Measurements from ENCODE around the gene LAMC2.
"Not testable (repeated sequence)": the region's sequence is repeated elsewhere in the genome, so short reads cannot be mapped to it uniquely, and the experiment has no call there.

DNA sequence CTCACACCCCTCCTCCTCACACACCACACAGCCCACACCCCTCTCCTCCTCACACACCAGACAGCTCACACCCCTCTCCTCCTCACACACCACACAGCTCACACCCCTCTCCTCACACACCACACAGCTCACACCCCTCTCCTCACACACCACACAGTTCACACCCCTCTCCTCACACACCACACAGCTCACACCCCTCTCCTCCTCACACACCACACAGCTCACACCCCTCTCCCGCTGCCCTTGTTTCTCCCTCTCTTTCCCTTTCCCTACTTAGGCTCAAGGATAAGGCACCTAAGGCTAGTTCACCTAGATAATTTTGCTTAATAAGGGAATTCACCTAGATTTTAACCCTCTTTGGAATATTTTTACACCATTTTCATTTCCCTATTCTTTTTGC is 36.0 kb upstream of the LAMC2 start:
- TF ChIP-seq, protein P1, sequence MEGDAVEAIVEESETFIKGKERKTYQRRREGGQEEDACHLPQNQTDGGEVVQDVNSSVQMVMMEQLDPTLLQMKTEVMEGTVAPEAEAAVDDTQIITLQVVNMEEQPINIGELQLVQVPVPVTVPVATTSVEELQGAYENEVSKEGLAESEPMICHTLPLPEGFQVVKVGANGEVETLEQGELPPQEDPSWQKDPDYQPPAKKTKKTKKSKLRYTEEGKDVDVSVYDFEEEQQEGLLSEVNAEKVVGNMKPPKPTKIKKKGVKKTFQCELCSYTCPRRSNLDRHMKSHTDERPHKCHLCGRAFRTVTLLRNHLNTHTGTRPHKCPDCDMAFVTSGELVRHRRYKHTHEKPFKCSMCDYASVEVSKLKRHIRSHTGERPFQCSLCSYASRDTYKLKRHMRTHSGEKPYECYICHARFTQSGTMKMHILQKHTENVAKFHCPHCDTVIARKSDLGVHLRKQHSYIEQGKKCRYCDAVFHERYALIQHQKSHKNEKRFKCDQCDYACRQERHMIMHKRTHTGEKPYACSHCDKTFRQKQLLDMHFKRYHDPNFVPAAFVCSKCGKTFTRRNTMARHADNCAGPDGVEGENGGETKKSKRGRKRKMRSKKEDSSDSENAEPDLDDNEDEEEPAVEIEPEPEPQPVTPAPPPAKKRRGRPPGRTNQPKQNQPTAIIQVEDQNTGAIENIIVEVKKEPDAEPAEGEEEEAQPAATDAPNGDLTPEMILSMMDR (IDR thresholded peaks at IDR 0.05; ENCODE audit: low read length): not testable (repeated sequence)
- not testable (repeated sequence) for TF ChIP-seq EZH2phosphoT487 (IDR thresholded peaks at IDR 0.05; ENCODE audit: low read length)

All from MM.1S (cell line).